ENCODE measurements around the gene TSPAN32.

Gene TSPAN32

GRCh38 chr11:2301631-2302305 lies at the start of gene TSPAN32, which contains the start of gene C11orf21:
Gene TSPAN32, plus strand, starts transcription at chr11:2302013. Its CDS starts 137 bp downstream, at chr11:2302150.
Gene C11orf21, minus strand, starts transcription at chr11:2301918. Its CDS starts 110 bp downstream, at chr11:2301808.
- Histone ChIP-seq H3K9me3 (ENCODE audit: insufficient read depth, low read length) (no peaks in the 10 kb centered on the region), H2AFZ (ENCODE audit: low read depth, low read length) (no peak within 1 kb of the TSS), H4K20me1 (ENCODE audit: insufficient read depth, low read length) (no peaks in the 10 kb centered on the region), H3K4me3 (ENCODE audit: low read length) (no peak within 1 kb of the TSS), H3K27ac (ENCODE audit: low read length) (no peak within 1 kb of the TSS), H3K79me2 (ENCODE audit: low read length) (no peaks in the 10 kb centered on the region), H3K36me3 (replicated peaks; ENCODE audit: low read depth, low read length) (no peaks in the 10 kb centered on the region), H3K9ac (ENCODE audit: low read length) (no peak within 1 kb of the TSS), H3K27me3 (ENCODE audit: low read depth, low read length) (no peaks in the 10 kb centered on the region), H3K4me1 (ENCODE audit: low read length) (no peaks in the 10 kb centered on the region), H3K4me2 (ENCODE audit: low read length) (no peak within 1 kb of the TSS)
- TF ChIP-seq EZH2phosphoT487 (IDR thresholded peaks at IDR 0.05; ENCODE audit: low read depth) (no peak), CTCF (IDR thresholded peaks at IDR 0.05; ENCODE audit: low read depth, low read length) (no peak)

GRCh38 chr11:2252018-2252417 lies 49.8 kb upstream of the TSPAN32 start:
- no peaks in the 10 kb centered on the region for H3K27me3 ChIP-seq (ENCODE audit: low read depth, low read length)
- no peak for TF ChIP-seq CTCF (IDR thresholded peaks at IDR 0.05; ENCODE audit: low read depth, low read length)
- TF ChIP-seq EZH2phosphoT487 (IDR thresholded peaks at IDR 0.05; ENCODE audit: low read depth) = no peak
- no peaks in the 10 kb centered on the region for H3K4me1 ChIP-seq (ENCODE audit: low read length)

DNA sequence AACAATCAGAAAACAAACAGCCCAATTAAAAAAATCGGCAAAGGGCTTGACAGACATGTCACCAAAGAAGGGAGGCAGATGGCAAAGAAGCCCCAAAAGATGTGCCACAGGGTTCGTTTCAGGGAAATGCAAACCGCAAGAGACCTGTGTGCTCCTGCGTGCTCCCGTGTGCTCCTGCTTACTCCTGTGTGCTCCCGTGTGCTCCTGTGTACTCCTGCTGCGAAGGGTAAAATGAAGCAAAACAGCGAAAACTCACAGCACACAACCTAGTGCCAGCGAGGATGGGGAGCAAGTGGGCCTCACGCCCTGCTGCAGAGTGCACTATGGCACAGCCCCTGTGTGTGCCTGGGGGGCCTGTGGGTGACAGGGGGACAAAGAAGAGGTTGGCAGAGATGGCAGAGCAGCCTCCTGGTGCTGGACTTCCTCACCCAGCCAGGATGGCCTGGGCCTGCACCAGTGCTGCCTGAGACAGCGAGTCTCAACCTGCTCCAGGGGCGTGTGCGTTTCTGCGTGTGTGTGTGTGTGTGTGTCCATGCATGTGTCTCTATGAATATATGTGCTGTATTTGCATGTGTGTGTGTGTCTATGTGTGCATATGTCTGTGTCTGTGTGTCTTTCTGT lies 45.4 kb upstream of the TSPAN32 start:
- Histone ChIP-seq H3K9me3 (ENCODE audit: insufficient read depth, low read length) (no peaks in the 10 kb centered on the region), H3K36me3 (replicated peaks; ENCODE audit: low read depth, low read length) (no peaks in the 10 kb centered on the region), H3K27me3 (ENCODE audit: low read depth, low read length) (no peaks in the 10 kb centered on the region; the same call in 1 of the 2 replicates), H3K27ac (ENCODE audit: low read length) (no peak overlapping the region), H2AFZ (ENCODE audit: low read depth, low read length) (no peak overlapping the region), H3K4me3 (ENCODE audit: low read length) (no peak overlapping the region), H3K9ac (ENCODE audit: low read length) (no peak overlapping the region), H3K79me2 (ENCODE audit: low read length) (no peaks in the 10 kb centered on the region), H4K20me1 (ENCODE audit: insufficient read depth, low read length) (no peaks in the 10 kb centered on the region), H3K4me2 (ENCODE audit: low read length) (no peak overlapping the region), H3K4me1 (ENCODE audit: low read length) (no peaks in the 10 kb centered on the region)
- TF ChIP-seq CTCF (IDR thresholded peaks at IDR 0.05; ENCODE audit: low read depth, low read length) (no peak), EZH2phosphoT487 (IDR thresholded peaks at IDR 0.05; ENCODE audit: low read depth) (no peak)

More at GRCh38 chr11:2252018-2252417, 49.8 kb upstream of the TSPAN32 start:
- Histone ChIP-seq H4K20me1 (ENCODE audit: insufficient read depth, low read length) (no peaks in the 10 kb centered on the region), H3K9me3 (ENCODE audit: insufficient read depth, low read length) (no peaks in the 10 kb centered on the region), H3K4me3 (ENCODE audit: low read length) (no peak overlapping the region), H3K27ac (ENCODE audit: low read length) (no peak overlapping the region), H3K79me2 (ENCODE audit: low read length) (no peaks in the 10 kb centered on the region), H3K4me2 (ENCODE audit: low read length) (no peak overlapping the region), H2AFZ (ENCODE audit: low read depth, low read length) (no peak overlapping the region), H3K36me3 (replicated peaks; ENCODE audit: low read depth, low read length) (no peaks in the 10 kb centered on the region), H3K9ac (ENCODE audit: low read length) (no peak overlapping the region)

DNA sequence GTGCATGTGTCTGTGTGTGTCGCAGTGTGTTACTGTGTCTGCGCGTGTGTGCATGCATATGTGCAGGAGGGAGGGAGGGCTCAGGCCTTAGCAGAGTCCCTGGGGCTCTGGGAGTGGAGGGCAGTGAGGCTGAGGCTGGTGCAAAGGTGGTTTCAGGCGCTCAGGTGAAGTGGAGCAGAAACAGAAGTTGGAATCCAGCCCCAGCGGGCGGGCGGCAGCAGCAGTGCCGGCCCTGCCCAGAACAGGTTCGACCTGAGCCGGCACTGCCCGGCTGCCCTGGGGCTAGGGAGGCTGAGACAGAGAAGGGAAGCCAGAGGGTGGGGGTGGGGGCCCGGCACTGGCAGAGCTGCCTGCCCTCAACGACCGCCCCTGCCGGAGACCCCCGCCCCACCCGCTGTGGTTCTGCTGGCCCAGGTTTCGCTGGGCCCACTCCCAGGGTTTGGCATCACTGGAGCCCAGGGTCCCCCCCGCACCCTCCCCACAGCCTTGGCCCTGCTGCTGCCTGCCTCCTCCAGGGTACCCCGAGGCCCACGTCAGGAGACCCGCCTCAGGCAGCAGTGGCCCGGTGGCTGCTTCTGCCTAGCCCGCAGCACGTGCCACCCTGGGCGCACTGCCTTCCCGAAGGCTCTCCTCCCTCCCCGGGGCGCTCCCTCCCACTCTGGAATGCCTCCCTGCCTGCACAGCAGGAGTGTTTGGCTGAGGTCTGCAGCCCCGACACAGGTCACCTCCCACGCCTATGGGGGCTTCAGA lies 44.7 kb upstream of the TSPAN32 start:
- Histone ChIP-seq H3K79me2 (ENCODE audit: low read length) (no peaks in the 10 kb centered on the region), H3K9me3 (ENCODE audit: insufficient read depth, low read length) (no peaks in the 10 kb centered on the region), H3K4me2 (ENCODE audit: low read length) (no peak overlapping the region), H3K36me3 (replicated peaks; ENCODE audit: low read depth, low read length) (no peaks in the 10 kb centered on the region), H3K4me3 (ENCODE audit: low read length) (no peak overlapping the region), H3K27me3 (ENCODE audit: low read depth, low read length) (no peaks in the 10 kb centered on the region; the same call in 1 of the 2 replicates), H2AFZ (ENCODE audit: low read depth, low read length) (no peak overlapping the region), H3K27ac (ENCODE audit: low read length) (no peak overlapping the region), H3K4me1 (ENCODE audit: low read length) (no peaks in the 10 kb centered on the region), H4K20me1 (ENCODE audit: insufficient read depth, low read length) (no peaks in the 10 kb centered on the region), H3K9ac (ENCODE audit: low read length) (no peak overlapping the region)
- TF ChIP-seq EZH2phosphoT487 (IDR thresholded peaks at IDR 0.05; ENCODE audit: low read depth) (no peak), CTCF (IDR thresholded peaks at IDR 0.05; ENCODE audit: low read depth, low read length) (no peak)

Data from OCI-LY3 (cell line).